8988T (cell line): ENCODE measurements around the gene PROSER2.
"Not testable (repeated sequence)": the region's sequence is repeated elsewhere in the genome, so short reads cannot be mapped to it uniquely, and the experiment has no call there.

ENCODE experiments used
- DNase-seq: peaks from one replicate; pipeline ENCODE4 v3.0.0; 2011

PROSER2 gene

DNA sequence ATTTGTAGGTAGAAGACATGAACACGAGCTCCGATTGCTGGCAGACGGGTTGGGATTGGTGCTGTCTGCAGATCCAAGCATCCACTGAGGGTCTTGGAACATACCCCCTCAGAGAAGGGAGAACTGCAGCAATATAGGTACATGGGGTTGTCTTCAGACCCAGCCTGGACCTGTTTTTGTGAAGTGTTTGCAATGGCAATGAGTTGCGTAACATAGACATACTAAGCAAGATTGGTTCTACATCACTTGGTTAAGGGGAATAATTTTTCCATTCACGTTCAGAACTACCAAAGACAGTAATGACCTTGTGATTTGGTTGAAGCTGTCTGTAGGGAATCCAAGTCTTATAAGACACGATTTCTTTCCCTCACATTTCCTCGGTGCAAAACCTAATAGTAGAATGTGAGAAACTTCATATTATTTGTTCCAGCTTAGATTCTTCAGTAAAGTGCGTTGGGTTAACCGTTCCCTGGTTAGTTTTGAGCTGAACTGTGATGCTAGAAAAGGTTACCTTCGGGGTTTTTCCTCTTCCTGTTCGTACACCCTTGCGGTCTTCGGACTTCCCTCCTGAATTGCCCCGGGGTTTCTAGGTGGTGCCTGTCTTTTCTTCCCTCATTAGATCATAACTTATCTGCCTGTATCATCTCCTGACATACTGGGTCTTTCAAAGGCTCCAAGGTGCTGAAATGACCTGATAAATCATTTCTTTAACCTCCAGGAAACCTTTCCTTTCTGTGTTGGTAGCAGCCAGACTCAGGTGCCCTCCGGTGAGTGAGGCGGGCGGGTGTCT is 14.4 kb downstream of the PROSER2 start:
- no peak for DNase-seq

- DNase-seq, result no peak
These were observed 15.2 kb downstream of the PROSER2 start for GRCh38 chr10:11838298-11838852.

- no peak for DNase-seq
These were observed 18.2 kb downstream of the PROSER2 start for GRCh38 chr10:11841375-11841774.

DNA sequence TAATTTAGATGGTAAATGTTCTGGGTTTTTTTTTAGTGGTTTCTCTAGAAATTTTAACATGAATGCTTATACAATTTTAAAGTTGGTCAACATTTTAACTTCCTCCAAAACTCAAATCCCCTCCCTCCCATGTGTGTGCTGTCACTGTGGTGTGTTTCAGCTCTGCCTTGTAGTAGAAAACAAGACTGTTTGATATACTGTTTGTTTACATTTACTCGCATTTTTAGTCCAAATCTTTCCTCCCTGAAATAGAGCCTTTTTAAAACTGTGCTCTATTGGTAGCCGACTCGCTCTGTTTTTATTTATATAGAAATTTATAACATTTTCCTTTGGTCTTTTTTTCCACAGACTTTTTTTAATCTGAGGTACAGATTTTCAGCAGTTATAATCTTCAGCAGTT is 19.3 kb downstream of the PROSER2 start:
- DNase-seq, result no peak

- DNase-seq, result no peak
These were observed 22.0 kb downstream of the PROSER2 start for GRCh38 chr10:11845113-11845512.

GRCh38 chr10:11846542-11846941 is 23.4 kb downstream of the PROSER2 start:
- DNase-seq, result no peak

DNA sequence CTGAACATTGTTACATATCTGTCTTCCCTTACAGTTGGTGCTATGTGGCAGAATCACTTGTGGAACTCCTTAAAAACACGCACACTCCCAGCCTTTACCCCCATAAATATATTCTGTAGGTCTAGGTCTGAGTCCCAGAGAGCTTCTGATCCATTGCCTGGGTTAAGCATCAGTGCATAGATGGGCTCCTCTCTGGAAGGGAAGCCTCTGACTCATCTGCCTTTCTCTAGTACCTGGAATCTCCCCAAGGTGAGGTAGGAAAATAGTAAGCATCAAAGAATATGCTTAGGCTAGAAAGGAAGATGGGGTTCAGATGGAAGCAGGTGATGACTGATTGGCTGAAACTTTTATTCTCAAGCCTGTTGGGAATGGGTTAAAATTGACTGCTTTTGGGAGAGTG is 26.1 kb downstream of the PROSER2 start:
- DNase-seq, result no peak

DNA sequence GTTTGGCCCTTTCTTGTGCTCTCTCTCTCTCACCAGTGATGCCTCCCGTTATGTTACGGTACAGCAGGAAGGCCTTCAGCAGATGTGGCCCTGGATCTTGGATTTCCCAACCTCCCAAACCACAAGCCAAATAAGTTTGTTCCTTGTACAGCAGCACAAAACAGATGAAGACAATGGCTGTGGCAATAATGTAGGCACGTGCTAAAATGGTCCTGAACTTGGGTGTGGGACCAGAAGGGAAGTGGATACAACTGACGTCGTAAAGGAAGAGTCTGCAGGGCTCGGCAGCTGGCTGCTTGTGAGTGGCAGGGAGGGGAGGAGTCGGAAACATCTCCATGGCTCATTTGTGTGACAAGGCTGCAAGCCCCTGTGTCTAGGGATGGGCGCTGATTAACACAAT is 26.8 kb downstream of the PROSER2 start:
- DNase-seq, result no peak

GRCh38 chr10:11851910-11852309 is 28.8 kb downstream of the PROSER2 start:
- no peak for DNase-seq

GRCh38 chr10:11852637-11853036 is 29.5 kb downstream of the PROSER2 start:
- not testable (repeated sequence) for DNase-seq

GRCh38 chr10:11853468-11853867 is 30.3 kb downstream of the PROSER2 start:
- DNase-seq, result no peak

DNA sequence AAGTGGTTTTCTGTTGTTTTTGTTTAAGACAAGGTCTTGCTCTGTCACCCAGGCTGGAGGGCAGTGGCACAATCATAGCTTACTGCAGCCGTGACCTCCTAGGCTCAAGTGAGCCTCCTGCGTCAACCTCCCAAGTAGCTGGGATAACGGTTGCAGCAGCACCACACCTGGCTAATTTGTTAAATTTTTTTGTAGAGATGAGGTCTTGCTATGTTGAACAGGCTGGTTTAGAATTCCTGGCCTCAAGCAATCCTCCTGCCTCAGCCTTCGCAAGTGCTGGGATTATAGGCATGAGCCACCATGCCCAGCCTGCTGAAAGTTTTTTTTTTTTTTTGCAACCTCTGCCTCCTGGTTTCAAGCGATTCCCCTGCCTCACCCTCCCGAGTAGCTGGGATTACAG is 31.1 kb downstream of the PROSER2 start:
- no peak for DNase-seq

GRCh38 chr10:11856089-11856488 is 32.9 kb downstream of the PROSER2 start:
- no peak for DNase-seq

DNA sequence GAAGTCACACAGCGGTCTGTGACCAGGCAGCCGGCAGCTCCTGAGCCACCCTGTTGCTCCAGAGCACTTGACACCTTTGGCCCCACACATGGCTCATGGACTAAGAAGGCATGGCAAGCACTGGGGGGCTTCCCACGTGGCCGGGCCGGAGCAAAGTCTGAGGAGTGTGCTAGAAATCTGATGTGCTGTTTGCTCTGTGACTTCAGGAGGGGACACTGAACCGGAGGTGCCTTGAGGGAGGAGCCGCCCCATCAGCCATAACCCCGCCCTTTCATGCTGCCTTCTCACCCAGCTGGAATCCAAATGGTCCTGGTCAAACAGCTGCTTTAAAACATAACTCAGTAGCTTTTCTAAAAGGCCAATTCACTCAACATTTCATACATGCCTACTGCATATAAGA is 33.5 kb downstream of the PROSER2 start:
- DNase-seq, result no peak

- no peak for DNase-seq
These were observed 34.9 kb downstream of the PROSER2 start for GRCh38 chr10:11858093-11858492.

GRCh38 chr10:11861341-11861740 is 38.2 kb downstream of the PROSER2 start:
- DNase-seq, result no peak

GRCh38 chr10:11861811-11862428 is 38.8 kb downstream of the PROSER2 start:
- no peak for DNase-seq

- no peak for DNase-seq
These were observed 40.4 kb downstream of the PROSER2 start for GRCh38 chr10:11863353-11864109.

- DNase-seq, result no peak
These were observed 41.6 kb downstream of the PROSER2 start for GRCh38 chr10:11864727-11865126.

GRCh38 chr10:11865561-11865960 is 42.4 kb downstream of the PROSER2 start:
- DNase-seq, result no peak

DNA sequence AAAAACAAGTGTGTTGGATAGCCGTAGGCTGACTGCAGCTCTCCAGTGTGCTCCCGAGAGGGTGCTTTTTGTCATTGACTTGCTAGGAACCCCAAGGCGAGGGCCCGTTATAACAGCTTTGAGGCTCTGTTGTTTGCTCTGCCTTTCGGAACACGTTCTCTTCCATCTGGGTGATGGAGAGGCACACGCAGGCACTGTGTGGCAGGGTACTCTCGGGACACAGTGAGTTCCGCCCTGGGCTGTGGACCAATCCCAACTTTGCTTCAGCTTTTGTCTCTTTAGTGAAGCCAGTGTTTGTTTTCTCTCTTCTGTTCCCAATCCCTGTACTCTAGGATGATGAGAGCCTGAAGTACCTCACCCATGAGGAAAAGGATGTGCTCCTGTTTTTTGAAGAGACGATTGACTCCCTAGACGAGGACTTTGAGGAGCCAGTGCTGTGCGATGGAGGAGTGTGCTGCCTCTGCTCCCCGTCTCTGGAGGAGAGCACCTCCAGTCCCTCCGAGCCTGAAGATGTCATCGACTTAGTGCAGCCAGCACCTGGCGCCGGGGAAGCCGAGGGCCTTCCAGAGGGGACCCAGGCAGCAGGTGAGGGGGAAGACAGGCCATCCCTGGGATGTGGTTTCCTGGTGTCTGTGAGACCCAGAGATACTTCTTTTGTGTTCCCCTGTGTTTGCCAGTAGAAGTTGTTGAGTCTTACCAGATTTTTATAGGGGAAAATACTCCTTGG is 43.2 kb downstream of the PROSER2 start:
- no peak for DNase-seq

- DNase-seq, result no peak
These were observed 46.1 kb downstream of the PROSER2 start for GRCh38 chr10:11869219-11869618.
